Muscle layer of duodenum (tissue), 2 donors: Measurements from ENCODE around the gene CLIP4.

ENCODE experiments used
- H3K27ac ChIP-seq: one replicate; pipeline ENCODE4 v1.7.0; 2013; ENCODE audit warnings: mild to moderate bottlenecking, low read length
- H3K27me3 ChIP-seq: one replicate; pipeline ENCODE4 v1.7.0; 2013; ENCODE audit warnings: low read depth, mild to moderate bottlenecking, control low read depth, low read length
- H3K36me3 ChIP-seq, 2 donors: one replicate each; pipeline ENCODE4 v1.7.0; 2013; ENCODE audit warnings: low read length in 2 of 2, control low read depth in 1 of 2, mild to moderate bottlenecking in 1 of 2; ENCODE audit not compliant: insufficient read depth in 2 of 2, control insufficient read depth in 1 of 2
- H3K4me1 ChIP-seq, 2 donors: one replicate each; pipeline ENCODE4 v1.7.0; 2013; ENCODE audit warnings: low read length in 2 of 2, mild to moderate bottlenecking in 2 of 2, control low read depth in 1 of 2, moderate library complexity in 1 of 2; ENCODE audit not compliant: insufficient read depth in 2 of 2, control insufficient read depth in 1 of 2
- H3K4me3 ChIP-seq, 2 donors: one replicate each; pipeline ENCODE4 v1.7.0; 2013; ENCODE audit warnings: low read length in 2 of 2, low read depth in 1 of 2, mild to moderate bottlenecking in 1 of 2
- H3K9me3 ChIP-seq, 2 donors: one replicate each; pipeline ENCODE4 v1.7.0; 2013; ENCODE audit warnings: low read length in 2 of 2, control low read depth in 1 of 2, mild to moderate bottlenecking in 1 of 2; ENCODE audit not compliant: control insufficient read depth in 1 of 2
- donor health status: healthy.

CLIP4 gene

GRCh38 chr2:29192526-29192925 is 77.3 kb downstream of the CLIP4 start:
- Histone ChIP-seq H3K27ac (no peak overlapping the region), H3K36me3 (peaks cover 0 to 3% of the 10 kb centered on the region in 2 donors), H3K9me3 (no peaks in the 10 kb centered on the region), H3K4me3 (no peak overlapping the region), H3K27me3 (no peaks in the 10 kb centered on the region), H3K4me1 (peaks cover 0 to 8% of the 10 kb centered on the region in 2 donors)

GRCh38 chr2:29193111-29193510 is 77.9 kb downstream of the CLIP4 start:
- no peaks in the 10 kb centered on the region for H3K9me3 ChIP-seq

GRCh38 chr2:29193681-29194080 is 78.5 kb downstream of the CLIP4 start:
- no peak overlapping the region for H3K27ac ChIP-seq
- no peaks in the 10 kb centered on the region for H3K9me3 ChIP-seq
- H3K27me3 ChIP-seq = no peaks in the 10 kb centered on the region
- H3K4me3 ChIP-seq = no peak overlapping the region
- peaks cover 0 to 8% of the 10 kb centered on the region in 2 donors for H3K4me1 ChIP-seq
- peaks cover 0 to 3% of the 10 kb centered on the region in 2 donors for H3K36me3 ChIP-seq

More at GRCh38 chr2:29193111-29193510, 77.9 kb downstream of the CLIP4 start:
- Histone ChIP-seq H3K27ac (no peak overlapping the region), H3K4me1 (peaks cover 0 to 8% of the 10 kb centered on the region in 2 donors), H3K27me3 (no peaks in the 10 kb centered on the region), H3K4me3 (no peak overlapping the region), H3K36me3 (peaks cover 0 to 3% of the 10 kb centered on the region in 2 donors)

- no peak overlapping the region for H3K27ac ChIP-seq
- no peaks in the 10 kb centered on the region for H3K9me3 ChIP-seq
- H3K4me1 ChIP-seq = peaks cover 0 to 8% of the 10 kb centered on the region in 2 donors
- no peaks in the 10 kb centered on the region for H3K36me3 ChIP-seq
- H3K4me3 ChIP-seq = no peak overlapping the region
- H3K27me3 ChIP-seq = no peaks in the 10 kb centered on the region
Measured at GRCh38 chr2:29195796-29196195, 80.6 kb downstream of the CLIP4 start.

- Histone ChIP-seq H3K4me3 (no peak overlapping the region), H3K9me3 (no peaks in the 10 kb centered on the region), H3K27me3 (no peaks in the 10 kb centered on the region), H3K36me3 (no peaks in the 10 kb centered on the region), H3K27ac (no peak overlapping the region), H3K4me1 (peaks cover 0 to 8% of the 10 kb centered on the region in 2 donors)
Measured at GRCh38 chr2:29196792-29197788, 81.9 kb downstream of the CLIP4 start.

- no peak overlapping the region for H3K27ac ChIP-seq
- H3K27me3 ChIP-seq = no peaks in the 10 kb centered on the region
- H3K4me1 ChIP-seq = peaks cover 0 to 4% of the 10 kb centered on the region in 2 donors
- H3K36me3 ChIP-seq = no peaks in the 10 kb centered on the region
- no peaks in the 10 kb centered on the region for H3K9me3 ChIP-seq
- no peak overlapping the region for H3K4me3 ChIP-seq
Measured at GRCh38 chr2:29201979-29202378, 86.8 kb downstream of the CLIP4 start.

- no peaks in the 10 kb centered on the region for H3K4me1 ChIP-seq
- H3K27ac ChIP-seq = no peak overlapping the region
- no peak overlapping the region for H3K4me3 ChIP-seq
- H3K9me3 ChIP-seq = no peaks in the 10 kb centered on the region
- no peaks in the 10 kb centered on the region for H3K27me3 ChIP-seq
- H3K36me3 ChIP-seq = no peaks in the 10 kb centered on the region
Measured at GRCh38 chr2:29202819-29203495, 87.7 kb downstream of the CLIP4 start.

GRCh38 chr2:29206941-29207340 is 91.7 kb downstream of the CLIP4 start:
- H3K27ac ChIP-seq = no peak overlapping the region
- no peaks in the 10 kb centered on the region for H3K4me1 ChIP-seq
- H3K4me3 ChIP-seq = no peak overlapping the region
- no peaks in the 10 kb centered on the region for H3K9me3 ChIP-seq
- H3K27me3 ChIP-seq = no peaks in the 10 kb centered on the region
- H3K36me3 ChIP-seq = no peaks in the 10 kb centered on the region

GRCh38 chr2:29207352-29208148 is 92.3 kb downstream of the CLIP4 start:
- Histone ChIP-seq H3K27me3 (no peaks in the 10 kb centered on the region), H3K36me3 (no peaks in the 10 kb centered on the region), H3K4me3 (no peak overlapping the region), H3K9me3 (no peaks in the 10 kb centered on the region), H3K27ac (no peak overlapping the region), H3K4me1 (no peaks in the 10 kb centered on the region)

- Histone ChIP-seq H3K4me1 (no peaks in the 10 kb centered on the region), H3K36me3 (no peaks in the 10 kb centered on the region), H3K27me3 (no peaks in the 10 kb centered on the region), H3K4me3 (no peak overlapping the region), H3K27ac (no peak overlapping the region), H3K9me3 (no peaks in the 10 kb centered on the region)
Measured at GRCh38 chr2:29209551-29209950, 94.3 kb downstream of the CLIP4 start.

GRCh38 chr2:29212009-29212408 is 96.8 kb downstream of the CLIP4 start:
- Histone ChIP-seq H3K4me3 (no peak overlapping the region), H3K27me3 (no peaks in the 10 kb centered on the region), H3K4me1 (no peaks in the 10 kb centered on the region), H3K9me3 (no peaks in the 10 kb centered on the region), H3K27ac (no peak overlapping the region), H3K36me3 (no peaks in the 10 kb centered on the region)
